KBM-7 (cell line): ENCODE data around the gene UTS2R.

Experiments
- DNase-seq: peaks from one replicate; pipeline ENCODE4 v3.0.0-alpha.2; 2015
- in situ Hi-C: fragments of 300-500 bp; cut with MboI; formaldehyde crosslinking; loops from 2 replicates; pipeline ENCODE4 v1.14.3; 2020; ENCODE audit warnings: low sequenced_read_pairs, low pct_unique_long_range_greater_than_20kb, mixed read lengths

UTS2R gene

GRCh38 chr17:82384730-82385481 lies 13.3 kb downstream of the UTS2R start:
- no peak for DNase-seq
- in situ Hi-C loops, result no loop called here

GRCh38 chr17:82385559-82386254 lies 14.1 kb downstream of the UTS2R start:
- no peak for DNase-seq
- in situ Hi-C loops, result no loop called here

GRCh38 chr17:82386255-82386831 lies 14.8 kb downstream of the UTS2R start:
- in situ Hi-C loops, result no loop called here
- no peak for DNase-seq

GRCh38 chr17:82386881-82387704 lies 15.5 kb downstream of the UTS2R start:
- no peak for DNase-seq
- in situ Hi-C loops, result no loop called here

- in situ Hi-C loops, result no loop called here
- no peak for DNase-seq
Measured at GRCh38 chr17:82387705-82388106, 16.1 kb downstream of the UTS2R start.

- DNase-seq, result no peak
- in situ Hi-C loops, result no loop called here
Measured at GRCh38 chr17:82388223-82388921, 16.8 kb downstream of the UTS2R start.

- in situ Hi-C loops, result no loop called here
- no peak for DNase-seq
Measured at GRCh38 chr17:82388922-82389283, 17.3 kb downstream of the UTS2R start.

GRCh38 chr17:82389379-82389778 lies 17.8 kb downstream of the UTS2R start:
- no peak for DNase-seq
- in situ Hi-C loops, result no loop called here

GRCh38 chr17:82390015-82390859 lies 18.7 kb downstream of the UTS2R start:
- DNase-seq, result no peak
- in situ Hi-C loops, result no loop called here

GRCh38 chr17:82390860-82391435 lies 19.4 kb downstream of the UTS2R start:
- no peak for DNase-seq
- in situ Hi-C loops, result no loop called here

GRCh38 chr17:82391496-82392066 lies 20.0 kb downstream of the UTS2R start:
- DNase-seq, result no peak
- in situ Hi-C loops, result no loop called here

- in situ Hi-C loops, result no loop called here
- no peak for DNase-seq
Measured at GRCh38 chr17:82392209-82392920, 20.8 kb downstream of the UTS2R start.

GRCh38 chr17:82392941-82393340 lies 21.4 kb downstream of the UTS2R start:
- DNase-seq, result no peak
- in situ Hi-C loops, result no loop called here

- in situ Hi-C loops, result no loop called here
- DNase-seq, result no peak
Measured at GRCh38 chr17:82394278-82394677, 22.7 kb downstream of the UTS2R start.

GRCh38 chr17:82396601-82397435 lies 25.3 kb downstream of the UTS2R start:
- DNase-seq, result no peak
- in situ Hi-C loops, result no loop called here
